HCT116 (cell line): ENCODE data around the gene SRGAP2C. TPM values are rescaled to one million over a fixed set of nuclear protein-coding genes. Genes with fewer than 3 reads are reported as not detected.
"Not testable (repeated sequence)": the region's sequence is repeated elsewhere in the genome, so short reads cannot be mapped to it uniquely, and the experiment has no call there.

ENCODE experiments used
- ATAC-seq: fragments of 200-7000 bp; cut with Tn5 transposase; 2 replicates; pipeline ENCODE4 v1.9.1; 2020; ENCODE audit warnings: mild to moderate bottlenecking, moderate library complexity
- BruUV-seq: library from RNA; stranded (reverse); fragments of 400-500 nt; replicated peaks from 2 replicates; lab custom pipeline; 2021; lab: Mats Ljungman, UMichigan
- CTCF ChIA-PET: fragments of 300-600 bp; sonication (Branson Sonifier 250); formaldehyde crosslinking; loops from one replicate; lab custom pipeline; 2021; ENCODE audit warnings: antibody characterized with exemption; lab: Charles Lee
- POLR2A ChIA-PET: fragments of 300-600, 350-600 bp; sonication (Branson Sonifier 250); formaldehyde crosslinking; loops from one replicate; lab custom pipeline; 2021; ENCODE audit warnings: antibody characterized with exemption; lab: Charles Lee
- RAD21 ChIA-PET, 2 experiments: fragments of 300-600 bp; sonication (Branson Sonifier 250); formaldehyde crosslinking; loops; one replicate each; lab custom pipeline; 2023; ENCODE audit warnings: low total read pairs in 2 of 2; ENCODE audit not compliant: uncharacterized antibody in 2 of 2, unreplicated experiment in 2 of 2, low non-redundant PET in 1 of 2; lab: Charles Lee
- DNase-seq: peaks from one replicate; pipeline ENCODE4 v3.0.0-alpha.2; 2010; ENCODE audit warnings: low read depth, low spot score
- H2AFZ ChIP-seq: fragments of 200-600 bp; shearing (Covaris generic), sonication (generic); 2 replicates; pipeline ENCODE4 v1.6.1; 2017; ENCODE audit warnings: low read depth, mixed run types, mixed read lengths, antibody characterized with exemption, low read length; ENCODE audit not compliant: poor library complexity, severe bottlenecking
- H3K27ac ChIP-seq: 2 replicates; pipeline ENCODE4 v1.5.1; 2012; ENCODE audit warnings: low read depth, low read length
- H3K27me3 ChIP-seq: fragments of 200-600 bp; sonication (generic); 2 replicates; pipeline ENCODE4 v1.6.1; 2016; ENCODE audit warnings: mixed run types, low read length, mixed read lengths; ENCODE audit not compliant: insufficient read depth
- H3K36me3 ChIP-seq, 2 experiments: fragments of 200-500 bp in 1 of 2; fragments of 200-600 bp in 1 of 2; sonication (Bioruptor generic) in 1 of 2; sonication (generic) in 1 of 2; 2 replicates each; pipeline versions ENCODE4 v1.5.1 to v1.6.1; 2014 to 2016; ENCODE audit warnings: low read length in 2 of 2, inconsistent platforms in 1 of 2, mixed read lengths in 1 of 2, mixed run types in 1 of 2; ENCODE audit not compliant: insufficient read depth in 2 of 2, control insufficient read depth in 1 of 2
- H3K4me1 ChIP-seq, 2 experiments: fragments of 200-600 bp in 1 of 2; sonication (generic) in 1 of 2; 2 replicates each; pipeline versions ENCODE4 v1.5.1 to v1.6.1; 2012 to 2017; ENCODE audit warnings: low read length in 2 of 2, inconsistent platforms in 1 of 2, mild to moderate bottlenecking in 1 of 2, mixed read lengths in 1 of 2, mixed run types in 1 of 2, moderate library complexity in 1 of 2; ENCODE audit not compliant: insufficient read depth in 2 of 2, control insufficient read depth in 1 of 2
- H3K4me2 ChIP-seq: fragments of 200-600 bp; sonication (generic); 2 replicates; pipeline ENCODE4 v1.6.1; 2017; ENCODE audit warnings: mixed run types, low read length, mixed read lengths
- H3K4me3 ChIP-seq, 2 experiments: fragments of 200-600 bp in 1 of 2; sonication (generic) in 1 of 2; replicated peaks in 1 of 2; 2 replicates each; pipeline ENCODE4 v1.5.1; 2011 to 2016; ENCODE audit warnings: low read length in 2 of 2, control low read depth in 1 of 2, low read depth in 1 of 2, mild to moderate bottlenecking in 1 of 2, mixed read lengths in 1 of 2, mixed run types in 1 of 2
- H3K79me2 ChIP-seq: fragments of 200-600 bp; sonication (generic); 2 replicates; pipeline ENCODE4 v1.6.1; 2017; ENCODE audit warnings: mild to moderate bottlenecking, mixed run types, low read length, moderate library complexity, mixed read lengths; ENCODE audit not compliant: insufficient read depth
- H3K9ac ChIP-seq: fragments of 200-600 bp; sonication (generic); 2 replicates; pipeline ENCODE4 v1.6.1; 2016; ENCODE audit warnings: low read length, mixed read lengths
- H3K9me2 ChIP-seq: fragments of 200-600 bp; sonication (generic), shearing (Covaris generic); 2 replicates; pipeline ENCODE4 v1.6.1; 2017; ENCODE audit warnings: mixed run types, mild to moderate bottlenecking, moderate library complexity; ENCODE audit not compliant: insufficient read depth
- H3K9me3 ChIP-seq, 2 experiments: fragments of 200-500 bp in 1 of 2; fragments of 200-600 bp in 1 of 2; sonication (Bioruptor generic) in 1 of 2; sonication (generic) in 1 of 2; 2 replicates each; pipeline ENCODE4 v1.6.1; 2014 to 2017; ENCODE audit warnings: low read length in 2 of 2, mixed read lengths in 2 of 2, inconsistent platforms in 1 of 2, low read depth in 1 of 2, mild to moderate bottlenecking in 1 of 2, mixed run types in 1 of 2, moderate library complexity in 1 of 2; ENCODE audit not compliant: control insufficient read depth in 1 of 2, insufficient read depth in 1 of 2
- H4K20me1 ChIP-seq: fragments of 200-600 bp; sonication (generic), shearing (Covaris generic); 2 replicates; pipeline ENCODE4 v1.6.1; 2017; ENCODE audit warnings: mixed run types, mild to moderate bottlenecking, moderate library complexity; ENCODE audit not compliant: insufficient read depth
- intact Hi-C: fragments of 100-400 bp; cut with micrococcal nuclease; formaldehyde crosslinking; loops from 2 replicates; pipeline ENCODE4 v1.10.0; 2022
- total RNA-seq: library from RNA; stranded (reverse); gene quantifications from one replicate; pipeline ENCODE4 v1.2.1, GENCODE V29; 2021; ENCODE audit not compliant: unreplicated experiment

SRGAP2C gene
- total RNA-seq, 1 experiment from 2014 or later, result 21.3 TPM

DNA sequence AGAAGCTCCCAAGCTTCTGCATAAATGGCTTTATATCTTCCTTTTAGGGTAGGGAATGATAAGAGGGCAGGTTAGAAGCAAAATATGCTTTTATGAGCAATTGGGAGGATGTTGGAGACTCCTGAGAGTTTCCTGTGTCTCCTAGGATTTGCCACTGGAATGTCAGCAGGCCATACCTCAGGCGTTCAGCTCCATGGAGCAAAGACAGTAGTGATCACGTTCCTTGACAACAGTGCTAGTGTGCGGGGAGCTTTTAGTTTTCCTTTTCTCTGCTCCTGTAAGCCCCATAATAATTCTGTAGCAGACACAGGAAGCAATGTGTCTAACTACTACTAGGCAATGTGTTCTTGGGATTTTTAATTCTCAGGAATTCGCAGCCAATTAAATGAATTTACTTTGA is 113.8 kb downstream of the SRGAP2C start:
- TSS peak; percentile 21 for BruUV-seq
- H3K27ac ChIP-seq, ATAC-seq, H3K4me1 ChIP-seq, H2AFZ ChIP-seq, H3K27me3 ChIP-seq, intact Hi-C loops, H3K9me3 ChIP-seq, CTCF ChIA-PET, DNase-seq, POLR2A ChIA-PET, RAD21 ChIA-PET, H3K4me3 ChIP-seq, H3K4me2 ChIP-seq, H3K79me2 ChIP-seq, H3K9me2 ChIP-seq, H4K20me1 ChIP-seq, H3K9ac ChIP-seq, H3K36me3 ChIP-seq: not testable (repeated sequence)

- H3K9me2 ChIP-seq, H3K27me3 ChIP-seq, DNase-seq, intact Hi-C loops, H3K79me2 ChIP-seq, H3K9ac ChIP-seq, H3K9me3 ChIP-seq, POLR2A ChIA-PET, H2AFZ ChIP-seq, BruUV-seq, H3K27ac ChIP-seq, H3K4me1 ChIP-seq, H3K4me2 ChIP-seq, H3K36me3 ChIP-seq, CTCF ChIA-PET, H4K20me1 ChIP-seq, RAD21 ChIA-PET, H3K4me3 ChIP-seq: not testable (repeated sequence)
- peak; percentile 68 for ATAC-seq
Observed at GRCh38 chr1:121299514-121300149, 114.9 kb downstream of the SRGAP2C start.

DNA sequence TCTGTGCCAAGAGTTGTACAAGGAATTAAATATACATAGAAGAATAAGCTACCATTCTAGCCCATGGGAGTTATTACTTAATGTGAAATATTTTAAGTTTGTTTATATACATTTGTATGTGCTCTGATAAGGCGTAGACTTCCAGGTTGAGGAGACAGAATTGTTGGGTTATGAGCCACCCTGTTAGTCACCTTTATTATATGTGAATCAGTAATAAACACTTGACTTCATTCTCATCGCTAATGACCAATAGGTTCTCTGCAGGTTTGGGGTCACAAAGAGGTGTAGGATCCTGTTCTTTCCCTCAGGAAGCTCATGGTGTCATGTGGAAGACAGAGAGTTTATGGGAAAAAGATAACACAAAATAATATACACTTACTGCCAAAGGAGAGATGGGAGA is 117.1 kb downstream of the SRGAP2C start:
- H3K27me3 ChIP-seq, H3K9me3 ChIP-seq, H2AFZ ChIP-seq, H3K9me2 ChIP-seq, RAD21 ChIA-PET, POLR2A ChIA-PET, H3K4me3 ChIP-seq, BruUV-seq, H3K4me1 ChIP-seq, DNase-seq, H4K20me1 ChIP-seq, H3K9ac ChIP-seq, H3K27ac ChIP-seq, H3K4me2 ChIP-seq, H3K79me2 ChIP-seq, H3K36me3 ChIP-seq, intact Hi-C loops, CTCF ChIA-PET: not testable (repeated sequence)
- peak; percentile 80 for ATAC-seq

- H2AFZ ChIP-seq, H3K4me2 ChIP-seq, H3K27ac ChIP-seq, H3K27me3 ChIP-seq, H3K4me3 ChIP-seq, H3K79me2 ChIP-seq, RAD21 ChIA-PET, POLR2A ChIA-PET, H3K4me1 ChIP-seq, H3K9me2 ChIP-seq, H4K20me1 ChIP-seq, BruUV-seq, intact Hi-C loops, H3K9ac ChIP-seq, CTCF ChIA-PET, H3K9me3 ChIP-seq, H3K36me3 ChIP-seq, DNase-seq: not testable (repeated sequence)
- ATAC-seq, result peak; percentile 96
Observed at GRCh38 chr1:121307759-121308158, 123.0 kb downstream of the SRGAP2C start.
